HepG2 (cell line): ENCODE results near the gene LTB4R2. TPM values are rescaled to one million over a fixed set of nuclear protein-coding genes. Genes with fewer than 3 reads are reported as not detected.

Source experiments
- ATF2 ChIP-seq: sonication (generic); formaldehyde crosslinking; IDR thresholded peaks from 2 replicates; pipeline ENCODE4 v1.4.0; 2020; ENCODE audit warnings: missing genetic modification reagents
- CBX2 ChIP-seq, 2 experiments: fragments of 200-600 bp in 1 of 2; sonication (generic); formaldehyde crosslinking in 1 of 2; IDR thresholded peaks; 2 replicates each; pipeline versions ENCODE4 v1.7.0 to v1.8.1; 2018 to 2022; ENCODE audit warnings: low read depth in 2 of 2, low read length in 1 of 2, mild to moderate bottlenecking in 1 of 2, missing genetic modification reagents in 1 of 2
- CHCHD3 ChIP-seq: sonication (generic); formaldehyde crosslinking; IDR thresholded peaks from 2 replicates; pipeline ENCODE4 v1.8.0; 2022; ENCODE audit warnings: mild to moderate bottlenecking, missing genetic modification reagents, moderate library complexity
- HIC2 ChIP-seq: sonication (generic); formaldehyde crosslinking; IDR thresholded peaks from 2 replicates; pipeline ENCODE4 v1.9.0; 2022; ENCODE audit warnings: low read depth, missing genetic modification reagents
- MED8 ChIP-seq: sonication (generic); formaldehyde crosslinking; IDR thresholded peaks from 2 replicates; pipeline ENCODE4 v1.8.1; 2023; ENCODE audit warnings: mild to moderate bottlenecking, missing genetic modification reagents; ENCODE audit not compliant: insufficient replicate concordance
- SOX13 ChIP-seq, 3 experiments: fragments of 450-650 bp in 1 of 3; sonication (generic) in 1 of 3; formaldehyde crosslinking in 1 of 3; IDR thresholded peaks in 2 of 3; conservative IDR thresholded peaks in 1 of 3; 2 replicates each; pipeline versions ENCODE4 v1.5.0 to v1.6.1; 2016 to 2020; ENCODE audit warnings: antibody characterized with exemption in 1 of 3, mild to moderate bottlenecking in 1 of 3, missing compliant biosample characterization in 1 of 3, missing genetic modification reagents in 1 of 3, moderate library complexity in 1 of 3
- SRSF4 ChIP-seq: fragments of 200-400 bp; formaldehyde crosslinking; IDR thresholded peaks from one replicate; pipeline ENCODE4 v1.6.1; 2018; ENCODE audit warnings: mild to moderate bottlenecking, low read depth, low read length, moderate library complexity; ENCODE audit not compliant: poor library complexity, severe bottlenecking
- ZFAT ChIP-seq: sonication (generic); formaldehyde crosslinking; conservative IDR thresholded peaks from 2 replicates; pipeline ENCODE4 v1.8.1; 2023; ENCODE audit warnings: missing genetic modification reagents, inconsistent platforms
- ZKSCAN5 ChIP-seq: sonication (generic); formaldehyde crosslinking; IDR thresholded peaks from 2 replicates; pipeline ENCODE4 v1.5.1; 2020; ENCODE audit warnings: mild to moderate bottlenecking, missing genetic modification reagents
- ZUFSP ChIP-seq: sonication (generic); formaldehyde crosslinking; IDR thresholded peaks from 2 replicates; pipeline ENCODE4 v1.9.0; 2021; ENCODE audit warnings: missing genetic modification reagents, mild to moderate bottlenecking, borderline replicate concordance
- polyA plus RNA-seq, 8 experiments: library from polyadenylated mRNA; depleted of rRNA in 3 of 8; stranded (reverse) in 7 of 8; unstranded in 1 of 8; fragments of >200 nt; fragmentation: Illumina TruSeq in 4 of 8; extraction: Trizol in 4 of 8; gene quantifications; 2 replicates each; pipeline versions ENCODE4 v1.2.1 to v1.2.3, GENCODE V29; 2011 to 2016; ENCODE audit warnings: low read depth in 4 of 8, missing spikeins in 1 of 8, mixed read lengths in 1 of 8; ENCODE audit not compliant: insufficient read depth in 1 of 8
- total RNA-seq, 5 experiments: library from RNA; depleted of rRNA; stranded (reverse); fragments of >200 nt; fragmentation: Illumina TruSeq; extraction: Trizol; gene quantifications; 2 replicates each; pipeline ENCODE4 v1.2.3, GENCODE V29; 2016; ENCODE audit warnings: low read depth in 1 of 5
- TF ChIP-seq, protein P1 (sequence below): IDR thresholded peaks from 2 replicates; pipeline ENCODE4 v1.6.1; 2012; ENCODE audit warnings: inconsistent platforms
- TF ChIP-seq, protein P2 (sequence below): sonication (generic); formaldehyde crosslinking; IDR thresholded peaks from 2 replicates; pipeline ENCODE4 v1.5.1; 2020; ENCODE audit warnings: mild to moderate bottlenecking, missing genetic modification reagents, borderline replicate concordance

Gene LTB4R2
- total and polyA plus RNA-seq, 2 of the 13 experiments (the other 11 are each of a cell fraction or from before 2014, with no cell fraction given), result 3.9 to 6.9 TPM

DNA sequence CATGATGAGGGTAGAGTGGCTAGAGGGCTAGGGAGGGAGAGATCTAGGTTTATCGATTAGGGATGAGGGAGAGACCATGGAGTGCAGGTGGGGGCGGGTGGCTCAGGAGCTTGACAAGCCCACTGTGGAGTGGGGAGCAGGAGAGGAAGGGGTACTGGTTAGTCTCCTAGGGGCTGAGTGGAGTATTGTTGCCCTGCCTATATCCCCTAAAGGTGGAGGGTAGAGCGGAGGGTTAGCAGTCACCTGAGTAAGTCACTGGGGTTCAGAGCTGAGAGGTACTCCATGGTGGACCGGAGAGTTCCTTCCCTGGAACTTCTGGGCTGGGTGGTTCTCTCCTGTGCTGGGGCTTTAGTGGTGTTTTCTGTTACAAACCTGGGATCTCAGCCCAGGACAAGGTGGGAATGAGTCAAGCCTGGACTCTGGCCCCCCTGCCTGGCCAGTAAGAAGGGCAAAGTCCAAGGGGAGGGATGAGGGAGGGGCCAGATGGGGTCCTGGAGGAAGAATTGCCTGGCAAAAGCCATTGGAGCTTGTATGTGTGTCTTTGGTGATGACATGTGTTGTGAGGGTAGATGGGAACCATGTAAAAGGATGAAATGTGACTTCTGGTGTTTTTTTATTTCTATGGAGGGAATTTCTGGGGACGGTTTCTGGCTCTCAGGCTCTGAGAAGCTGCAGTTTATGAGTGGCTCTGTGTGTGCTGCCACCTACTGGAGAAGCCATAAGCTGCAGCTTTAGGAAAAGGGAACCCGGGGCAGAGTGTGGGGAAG is 2.2 kb upstream of the LTB4R2 start, which contains the start of gene CIDEB (continued):
- TF ChIP-seq CBX2 (IDR thresholded peaks at IDR 0.05; ENCODE audit: low read depth, low read length) (no peak), CBX2 (CRISPR knock-in tag; IDR thresholded peaks at IDR 0.05; ENCODE audit: low read depth) (no peak), CHCHD3 (0 out of 2 replicates have a peak, but pooled peaks have one; percentile 60), SRSF4 (no peak), MED8 (peak; percentile 56), ZKSCAN5 (CRISPR knock-in tag) (no peak; the same call in 1 of the 2 replicates), ZFAT (CRISPR knock-in tag) (no peak), SOX13 (IDR thresholded peaks at IDR 0.05) (no peak), SOX13 (CRISPR knock-in tag; conservative IDR thresholded peaks at IDR 0.05 in 1 of 2, IDR thresholded peaks at IDR 0.05 in 1 of 2) (peak; percentile 80 to 87), ATF2 (CRISPR knock-in tag) (peak; percentile 80), ZUFSP (CRISPR knock-in tag) (no peak), HIC2 (CRISPR knock-in tag) (peak; percentile 54)
- TF ChIP-seq, protein P1, sequence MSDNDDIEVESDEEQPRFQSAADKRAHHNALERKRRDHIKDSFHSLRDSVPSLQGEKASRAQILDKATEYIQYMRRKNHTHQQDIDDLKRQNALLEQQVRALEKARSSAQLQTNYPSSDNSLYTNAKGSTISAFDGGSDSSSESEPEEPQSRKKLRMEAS, result no peak
- TF ChIP-seq, protein P2, sequence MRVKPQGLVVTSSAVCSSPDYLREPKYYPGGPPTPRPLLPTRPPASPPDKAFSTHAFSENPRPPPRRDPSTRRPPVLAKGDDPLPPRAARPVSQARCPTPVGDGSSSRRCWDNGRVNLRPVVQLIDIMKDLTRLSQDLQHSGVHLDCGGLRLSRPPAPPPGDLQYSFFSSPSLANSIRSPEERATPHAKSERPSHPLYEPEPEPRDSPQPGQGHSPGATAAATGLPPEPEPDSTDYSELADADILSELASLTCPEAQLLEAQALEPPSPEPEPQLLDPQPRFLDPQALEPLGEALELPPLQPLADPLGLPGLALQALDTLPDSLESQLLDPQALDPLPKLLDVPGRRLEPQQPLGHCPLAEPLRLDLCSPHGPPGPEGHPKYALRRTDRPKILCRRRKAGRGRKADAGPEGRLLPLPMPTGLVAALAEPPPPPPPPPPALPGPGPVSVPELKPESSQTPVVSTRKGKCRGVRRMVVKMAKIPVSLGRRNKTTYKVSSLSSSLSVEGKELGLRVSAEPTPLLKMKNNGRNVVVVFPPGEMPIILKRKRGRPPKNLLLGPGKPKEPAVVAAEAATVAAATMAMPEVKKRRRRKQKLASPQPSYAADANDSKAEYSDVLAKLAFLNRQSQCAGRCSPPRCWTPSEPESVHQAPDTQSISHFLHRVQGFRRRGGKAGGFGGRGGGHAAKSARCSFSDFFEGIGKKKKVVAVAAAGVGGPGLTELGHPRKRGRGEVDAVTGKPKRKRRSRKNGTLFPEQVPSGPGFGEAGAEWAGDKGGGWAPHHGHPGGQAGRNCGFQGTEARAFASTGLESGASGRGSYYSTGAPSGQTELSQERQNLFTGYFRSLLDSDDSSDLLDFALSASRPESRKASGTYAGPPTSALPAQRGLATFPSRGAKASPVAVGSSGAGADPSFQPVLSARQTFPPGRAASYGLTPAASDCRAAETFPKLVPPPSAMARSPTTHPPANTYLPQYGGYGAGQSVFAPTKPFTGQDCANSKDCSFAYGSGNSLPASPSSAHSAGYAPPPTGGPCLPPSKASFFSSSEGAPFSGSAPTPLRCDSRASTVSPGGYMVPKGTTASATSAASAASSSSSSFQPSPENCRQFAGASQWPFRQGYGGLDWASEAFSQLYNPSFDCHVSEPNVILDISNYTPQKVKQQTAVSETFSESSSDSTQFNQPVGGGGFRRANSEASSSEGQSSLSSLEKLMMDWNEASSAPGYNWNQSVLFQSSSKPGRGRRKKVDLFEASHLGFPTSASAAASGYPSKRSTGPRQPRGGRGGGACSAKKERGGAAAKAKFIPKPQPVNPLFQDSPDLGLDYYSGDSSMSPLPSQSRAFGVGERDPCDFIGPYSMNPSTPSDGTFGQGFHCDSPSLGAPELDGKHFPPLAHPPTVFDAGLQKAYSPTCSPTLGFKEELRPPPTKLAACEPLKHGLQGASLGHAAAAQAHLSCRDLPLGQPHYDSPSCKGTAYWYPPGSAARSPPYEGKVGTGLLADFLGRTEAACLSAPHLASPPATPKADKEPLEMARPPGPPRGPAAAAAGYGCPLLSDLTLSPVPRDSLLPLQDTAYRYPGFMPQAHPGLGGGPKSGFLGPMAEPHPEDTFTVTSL, result no peak
